CD4-positive, alpha-beta T cell treated with Interleukin-17A for 1 hour (primary cell): ENCODE measurements around the gene GPHN.

Experiments used
- DNase-seq: peaks from one replicate; pipeline ENCODE4 v3.0.0-alpha.2; 2020

The GPHN gene

DNA sequence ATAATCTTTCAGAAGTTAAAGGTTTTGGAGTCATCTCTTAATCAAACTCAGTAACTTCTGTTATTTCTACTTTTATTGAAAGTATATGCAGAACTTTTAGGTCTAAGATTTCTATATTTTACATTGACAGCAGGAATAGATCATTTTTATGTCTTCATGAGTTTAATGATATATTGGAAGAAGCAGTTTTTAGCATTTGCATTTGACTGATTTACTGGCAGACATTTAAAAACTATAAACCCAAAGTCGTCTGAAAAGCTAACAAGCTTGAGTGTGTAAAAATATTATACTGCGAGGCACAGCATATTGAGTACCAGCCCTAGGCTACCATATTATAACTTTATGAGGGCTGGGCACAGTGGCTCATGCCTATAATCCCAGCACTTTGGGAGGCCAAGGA, 467.3 kb downstream of the GPHN start:
- no peak for DNase-seq

DNA sequence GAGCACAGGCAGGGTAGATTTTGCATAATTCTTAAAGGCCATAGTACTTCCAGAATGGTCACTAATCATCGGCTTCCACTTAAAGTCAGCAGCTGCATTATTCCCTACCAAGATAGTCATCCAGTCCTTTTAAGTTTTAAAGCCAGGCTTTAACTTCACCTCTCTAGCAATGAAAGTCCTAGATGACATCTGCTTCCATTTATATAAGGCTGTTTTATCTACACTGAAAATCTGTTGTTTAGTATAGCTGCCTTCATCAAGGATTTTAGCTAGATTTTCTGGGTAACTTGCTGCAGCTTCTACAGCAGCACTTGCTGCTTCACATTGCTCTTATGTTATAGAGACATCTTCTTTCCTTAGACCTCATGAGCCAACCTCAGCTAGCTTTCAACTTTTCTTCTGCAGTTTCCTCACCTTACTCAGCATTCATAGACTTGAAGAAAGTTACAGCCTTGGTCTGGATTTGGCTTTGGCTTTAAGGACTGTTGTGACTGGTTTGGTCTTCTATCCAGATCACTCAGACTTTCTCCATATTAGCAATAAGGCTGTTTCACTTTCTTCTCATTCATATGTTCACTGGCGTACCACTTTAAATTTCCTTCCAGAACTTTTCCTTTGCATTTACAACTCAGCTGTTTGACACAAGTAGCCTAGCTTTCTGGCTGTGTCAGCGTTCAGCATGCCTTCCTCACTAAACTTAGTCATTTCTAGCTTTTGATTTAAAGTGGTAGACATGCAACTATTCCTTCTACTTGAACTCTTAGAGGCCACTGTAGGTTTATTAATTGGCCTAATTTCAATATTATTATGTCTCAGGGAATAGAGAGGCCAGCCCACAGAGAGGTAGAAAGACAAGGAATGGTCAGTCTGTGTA, 471.4 kb downstream of the GPHN start:
- no peak for DNase-seq

DNA sequence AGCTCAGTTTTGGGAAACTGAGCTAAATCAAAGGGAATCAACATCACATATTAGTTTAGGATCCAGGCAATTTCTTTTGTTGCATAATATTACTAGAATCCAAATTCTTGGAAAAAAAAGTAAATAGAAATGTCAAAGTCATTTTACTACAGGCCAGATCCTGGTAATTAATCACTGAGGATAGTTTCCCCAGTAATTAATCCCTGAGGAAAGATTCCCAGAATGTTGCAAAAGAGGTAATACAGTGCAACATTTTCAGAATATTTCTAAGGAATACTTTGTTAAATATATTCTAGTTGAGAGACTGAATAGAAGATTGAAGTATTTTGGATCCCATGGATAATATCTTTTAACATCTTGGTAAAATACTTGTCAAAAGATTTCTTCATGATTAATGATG, 474.3 kb downstream of the GPHN start:
- DNase-seq, result no peak

DNA sequence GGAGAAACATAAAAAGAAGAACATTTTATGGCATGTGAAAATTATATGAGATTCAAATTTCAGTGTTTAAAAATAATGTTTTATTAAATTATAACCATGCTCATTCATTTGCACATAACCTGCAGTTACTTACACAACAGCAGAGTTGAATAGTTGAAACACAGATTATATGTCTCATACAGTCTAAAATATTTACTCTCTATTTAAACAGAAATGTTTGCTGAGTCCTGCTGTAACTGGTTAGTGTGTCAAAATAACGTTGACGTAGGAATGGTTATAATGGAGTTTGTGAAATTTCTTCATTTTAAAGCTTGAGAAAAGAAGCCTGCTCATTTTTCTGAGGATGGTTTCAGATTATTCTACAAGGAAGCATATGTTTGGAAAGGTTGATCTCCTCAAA, 484.8 kb downstream of the GPHN start:
- no peak for DNase-seq

DNA sequence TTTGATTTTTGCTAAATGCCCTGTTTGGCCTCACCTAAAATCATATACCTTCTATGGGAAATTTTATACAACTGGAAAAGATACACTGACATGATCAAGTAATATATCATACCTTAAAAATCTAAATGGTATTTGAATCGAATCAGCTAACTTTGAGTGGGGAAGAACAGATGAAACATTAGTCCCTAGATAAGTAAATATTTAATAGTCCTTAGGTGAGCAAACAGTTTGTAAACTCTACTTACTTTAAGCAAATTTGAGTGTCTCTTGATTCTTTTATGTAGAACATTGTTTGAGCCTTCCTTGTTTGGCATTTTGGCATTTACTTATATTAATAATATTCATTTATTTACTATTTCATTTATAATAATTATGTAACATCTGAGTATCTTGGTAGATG, 485.6 kb downstream of the GPHN start:
- no peak for DNase-seq

DNA sequence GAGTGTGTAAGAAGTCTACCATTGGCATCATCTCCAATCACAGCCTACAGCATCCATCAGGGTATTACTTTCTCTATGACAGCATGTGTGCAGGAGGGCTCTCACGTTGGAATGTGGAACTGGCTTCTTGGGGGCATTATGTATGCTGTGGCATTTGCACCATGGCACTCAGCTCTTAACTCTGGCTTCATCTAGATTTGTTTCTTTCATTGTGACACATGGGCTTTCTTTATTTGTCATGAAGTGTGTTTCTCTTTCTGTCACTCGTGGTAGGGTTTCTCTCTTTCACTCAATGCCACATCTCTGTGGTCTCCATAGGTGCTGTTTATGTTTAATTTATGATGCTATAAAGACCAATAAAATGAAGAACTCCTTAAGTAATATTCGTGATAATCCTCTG, 490.1 kb downstream of the GPHN start:
- DNase-seq, result no peak

DNA sequence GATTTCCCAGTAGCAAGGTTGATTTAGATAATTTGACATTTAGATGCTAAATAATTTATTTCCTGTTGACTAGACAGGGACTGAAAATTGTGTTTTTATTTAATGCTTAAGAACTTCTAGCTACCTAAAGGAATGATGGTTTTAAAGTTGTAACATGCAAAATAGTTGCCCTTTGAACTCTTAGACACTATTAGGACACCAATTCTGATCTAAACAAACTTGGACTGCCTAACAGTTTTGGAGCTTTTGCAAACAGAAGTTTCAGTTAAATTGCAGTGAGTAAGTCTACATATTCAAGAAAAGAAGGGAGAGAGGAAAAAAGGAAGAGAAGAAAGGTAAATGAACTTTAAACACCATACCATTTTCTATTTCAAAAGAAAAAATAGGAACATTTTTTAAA, 492.0 kb downstream of the GPHN start:
- DNase-seq, result no peak

DNA sequence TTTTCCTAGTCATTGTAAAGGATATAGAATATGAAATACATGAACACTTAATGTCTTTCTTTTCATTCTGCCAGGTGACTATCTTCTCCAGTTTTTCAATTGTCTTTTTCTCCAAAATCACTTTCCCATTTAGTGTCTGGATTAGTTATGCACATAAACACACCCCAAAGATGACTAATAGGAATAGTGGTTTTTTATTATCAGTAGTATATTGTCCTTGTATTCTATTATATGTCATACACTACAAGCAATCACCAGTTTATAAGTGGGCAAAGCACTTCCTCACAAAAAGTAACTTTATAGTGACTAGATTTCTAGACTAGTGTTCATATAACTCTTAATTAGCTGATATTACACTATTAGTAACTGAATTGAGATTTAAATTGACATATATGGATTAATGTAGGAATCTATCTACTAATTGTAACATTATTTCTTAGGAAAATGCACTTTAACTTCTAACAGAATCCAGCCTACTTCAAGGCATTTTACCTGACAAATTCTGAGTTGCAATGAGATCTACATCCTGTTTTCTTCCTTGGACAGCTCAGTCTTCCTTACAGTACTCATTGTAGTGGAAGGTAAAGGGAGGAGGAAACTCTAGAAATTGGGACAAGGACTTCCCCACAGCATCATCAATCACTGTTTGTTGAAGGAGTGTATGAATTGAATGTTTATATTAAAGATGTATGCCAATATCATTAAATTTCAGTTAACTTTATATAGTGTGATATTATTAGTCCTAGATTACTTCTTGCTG, 495.2 kb downstream of the GPHN start:
- no peak for DNase-seq

DNA sequence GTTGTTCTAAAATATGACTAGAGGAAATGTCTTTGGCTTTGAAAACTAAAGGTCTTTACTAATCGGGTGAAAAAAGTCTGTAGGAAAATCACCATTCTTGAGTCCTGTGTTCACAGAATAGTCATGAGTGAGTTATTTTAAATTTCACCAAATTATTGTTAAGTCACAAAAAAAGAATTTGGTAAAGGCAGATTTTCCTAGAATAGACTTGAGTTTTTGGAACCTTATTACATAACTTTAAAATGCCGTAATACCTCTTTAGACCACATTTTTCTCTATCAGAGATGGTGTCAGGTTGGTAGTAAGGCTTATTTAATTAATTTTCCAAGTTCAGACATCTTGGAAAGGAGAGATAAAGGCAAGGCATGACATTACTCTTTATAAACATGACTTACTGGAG, 496.6 kb downstream of the GPHN start:
- DNase-seq, result no peak

DNA sequence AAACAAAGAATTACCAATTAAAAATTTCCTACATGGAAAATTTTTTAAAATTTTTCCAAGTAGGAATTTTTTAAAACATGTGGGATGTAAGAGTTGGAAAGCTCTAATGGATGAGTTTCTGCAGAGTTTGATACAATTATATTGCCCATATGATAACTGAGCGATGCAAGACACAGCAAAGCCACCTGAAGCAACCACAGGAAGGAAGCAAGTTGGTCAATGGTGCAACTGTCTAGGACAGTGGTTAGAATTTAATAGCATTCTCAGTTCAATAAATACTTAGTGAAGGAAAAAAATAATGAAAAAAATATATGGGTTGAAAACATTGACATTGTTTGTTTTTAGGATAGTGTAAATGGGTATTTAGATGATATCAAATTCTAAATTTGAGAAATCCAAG, 502.7 kb downstream of the GPHN start:
- DNase-seq, result no peak

DNA sequence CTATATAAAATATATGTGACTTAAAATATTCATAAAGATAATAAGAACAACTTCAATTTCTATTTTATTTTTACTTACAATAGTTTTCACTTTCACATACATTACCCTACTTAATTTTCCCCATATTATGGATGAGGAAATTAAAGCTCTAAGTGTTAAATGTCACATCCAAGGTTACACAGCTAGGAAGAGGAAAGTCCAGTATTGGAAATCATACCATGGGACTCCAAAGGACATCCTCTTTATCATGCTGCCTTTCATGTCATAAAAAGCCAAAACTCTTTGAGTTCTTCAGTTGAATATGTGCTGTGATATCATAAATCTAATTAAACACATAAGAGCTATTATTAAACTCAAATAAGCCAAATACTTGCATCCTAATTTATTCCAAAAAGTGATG, 508.9 kb downstream of the GPHN start:
- no peak for DNase-seq

DNA sequence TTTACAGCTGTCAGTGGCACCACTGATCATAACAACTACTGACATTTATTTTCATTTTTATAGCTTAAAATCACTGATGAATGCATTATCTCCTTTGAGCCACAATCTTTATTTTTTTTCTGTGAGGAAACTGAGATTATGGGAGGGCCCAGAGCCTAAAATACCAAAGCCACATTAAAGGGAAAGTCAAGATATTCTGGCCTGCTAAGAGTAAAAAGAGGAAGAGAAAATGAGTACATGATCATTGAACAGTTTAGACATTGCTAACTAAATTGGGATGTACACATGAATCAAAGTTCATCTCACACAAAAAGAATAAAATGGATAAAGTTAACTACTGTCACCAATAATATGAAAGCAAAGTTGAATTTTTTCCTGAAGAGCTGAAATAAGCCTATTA, 510.8 kb downstream of the GPHN start:
- no peak for DNase-seq

DNA sequence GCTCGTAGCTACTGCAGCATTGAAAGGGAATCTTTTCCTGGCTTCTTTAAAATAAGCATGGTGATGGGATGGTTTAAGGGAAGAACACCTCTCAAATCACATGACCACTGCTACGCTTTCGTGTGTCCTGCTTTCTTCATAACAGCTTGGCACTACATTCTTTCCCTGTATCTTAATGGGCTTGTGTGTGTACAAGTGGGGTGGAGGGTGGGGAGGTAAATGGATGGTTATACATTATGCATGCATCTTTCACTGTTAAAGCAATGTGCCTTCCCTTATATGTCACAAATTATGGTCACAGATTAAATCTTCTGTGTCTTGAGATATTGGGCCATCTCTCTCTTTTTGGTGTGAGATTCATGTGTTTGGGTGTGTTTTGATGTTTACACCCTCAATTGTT, 511.8 kb downstream of the GPHN start:
- DNase-seq, result no peak

DNA sequence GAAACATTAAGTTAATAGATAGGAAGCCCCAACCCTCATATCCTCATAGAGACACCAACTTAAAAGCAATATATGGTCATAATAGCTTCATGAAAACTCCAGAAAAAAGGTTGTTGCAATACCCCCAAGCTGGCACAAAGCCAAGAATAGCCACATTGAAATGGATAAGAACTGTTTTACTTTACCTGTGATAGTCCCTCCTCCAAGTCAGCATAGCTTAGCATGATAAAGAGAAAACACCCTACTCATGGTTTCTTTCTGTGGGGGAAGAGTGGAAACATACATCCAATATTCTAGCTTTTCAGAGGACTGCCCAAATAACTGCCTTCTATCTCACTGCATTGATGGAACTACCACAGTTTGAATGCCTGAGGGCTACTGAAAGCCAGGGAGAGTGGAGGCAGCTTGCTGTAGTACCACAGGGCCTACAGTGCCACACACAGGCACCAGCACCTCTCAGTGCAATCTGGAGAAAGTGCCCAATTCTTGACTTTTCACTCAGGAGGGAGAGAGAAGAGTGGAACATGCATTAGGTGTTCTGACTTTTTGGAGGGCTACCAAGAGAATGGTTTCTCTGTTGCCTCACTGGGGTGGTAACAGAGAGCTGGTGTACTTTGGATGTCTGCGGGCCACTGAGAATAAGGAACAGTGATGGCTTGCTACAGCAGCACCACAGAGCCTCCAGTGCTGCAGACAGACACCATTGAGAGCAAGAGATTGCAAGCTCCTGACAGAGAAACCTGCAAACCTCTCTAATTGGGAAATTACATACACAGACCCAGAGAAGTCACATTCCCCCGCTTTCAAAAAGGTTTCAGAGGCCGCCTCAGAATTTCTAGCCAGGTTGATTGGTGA, 524.2 kb downstream of the GPHN start:
- no peak for DNase-seq

DNA sequence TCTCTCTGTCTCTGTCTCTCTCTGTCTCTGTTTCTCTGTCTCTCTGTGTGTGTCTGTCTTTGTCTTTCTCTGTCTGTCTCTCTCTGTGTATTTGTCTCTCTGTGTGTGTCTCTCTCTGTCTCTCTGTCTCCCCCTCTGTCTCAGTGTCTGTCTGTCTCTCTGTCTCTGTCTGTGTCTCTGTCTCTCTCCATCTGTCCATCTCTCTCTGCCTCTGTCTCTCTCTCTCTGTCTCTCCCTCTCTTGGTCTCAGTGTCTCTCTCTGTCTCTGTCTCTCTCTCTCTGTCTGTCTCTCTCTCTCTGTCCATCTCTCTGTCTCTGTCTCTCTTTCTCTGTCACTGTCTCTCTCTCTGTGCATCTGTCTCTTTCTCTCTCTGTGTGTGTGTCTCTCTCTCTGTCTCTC, 537.5 kb downstream of the GPHN start:
- DNase-seq, result no peak

DNA sequence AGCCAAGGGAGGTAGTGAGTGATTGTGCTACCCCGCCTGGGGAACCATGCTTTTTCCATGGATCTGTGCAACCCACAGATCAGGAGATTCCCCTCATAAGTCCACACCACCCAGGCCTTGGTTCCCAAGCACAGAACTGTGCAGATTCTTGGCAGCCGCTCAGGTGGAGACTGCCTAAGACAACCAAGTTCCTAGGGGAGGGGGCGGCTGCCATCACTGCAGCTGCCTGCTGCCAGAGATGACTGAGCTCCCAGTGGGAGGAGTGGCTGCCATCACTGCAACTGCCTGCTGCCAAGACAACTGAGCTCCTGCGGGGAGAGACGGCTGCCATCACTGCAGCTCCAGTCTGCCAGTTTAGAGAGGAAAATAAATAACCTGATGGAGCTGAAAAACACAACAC, 542.9 kb downstream of the GPHN start:
- no peak for DNase-seq

DNA sequence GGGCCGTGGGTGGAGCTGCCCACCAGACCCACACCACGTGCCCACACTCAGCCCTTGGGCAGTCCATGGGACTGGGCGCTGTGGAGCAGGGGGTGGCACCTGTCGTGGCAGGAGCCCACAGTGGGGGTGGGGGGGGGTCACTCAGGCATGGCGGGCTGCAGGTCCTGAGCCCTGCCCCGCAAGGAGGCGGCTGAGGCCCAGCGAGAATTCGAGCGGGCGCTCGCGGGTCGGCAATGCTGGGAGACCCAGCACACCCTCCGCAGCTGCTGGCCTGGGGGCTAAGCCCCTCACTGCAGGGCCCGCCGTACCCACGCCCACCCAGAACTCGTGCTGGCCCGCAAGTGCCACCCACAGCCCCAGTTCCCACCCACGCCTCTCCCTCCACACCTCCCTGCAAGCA, 548.7 kb downstream of the GPHN start:
- no peak for DNase-seq

DNA sequence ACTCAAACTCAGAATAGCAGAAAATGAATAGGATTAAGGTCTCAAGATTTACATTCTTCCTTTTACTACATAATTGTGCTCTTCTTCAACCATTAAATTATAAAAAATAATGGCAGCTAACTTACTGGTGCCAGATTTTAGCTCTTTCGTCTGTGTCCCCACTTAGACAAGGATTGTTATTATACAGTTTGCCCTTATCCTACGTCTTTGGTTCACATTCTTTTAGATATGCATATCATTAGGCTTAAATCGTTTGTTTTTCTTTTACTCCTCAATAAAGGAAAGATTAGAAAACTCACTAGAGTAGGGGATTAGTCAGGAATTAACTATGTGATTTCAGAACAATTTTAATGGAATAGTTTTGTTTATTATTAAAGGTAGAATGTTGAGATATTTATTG, 551.6 kb downstream of the GPHN start:
- DNase-seq, result no peak

DNA sequence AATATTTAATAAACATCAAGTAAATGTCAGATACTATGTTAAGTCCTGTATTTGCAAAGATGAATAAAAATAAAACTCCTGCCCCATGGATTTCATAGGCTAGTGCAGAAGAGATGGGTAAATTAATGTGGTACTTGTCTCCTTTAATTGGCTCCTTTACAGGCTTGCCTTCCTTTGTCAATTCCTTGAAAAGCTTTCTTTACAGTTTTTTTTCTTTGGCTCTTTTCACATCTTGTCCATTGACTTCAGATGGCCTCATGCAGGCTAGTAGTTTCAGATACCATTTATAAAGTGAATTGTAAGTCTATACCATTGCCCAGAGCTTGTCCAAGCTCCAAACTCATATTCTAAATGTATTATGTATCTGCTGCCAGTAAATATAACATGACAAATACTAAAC, 552.6 kb downstream of the GPHN start:
- DNase-seq, result no peak

DNA sequence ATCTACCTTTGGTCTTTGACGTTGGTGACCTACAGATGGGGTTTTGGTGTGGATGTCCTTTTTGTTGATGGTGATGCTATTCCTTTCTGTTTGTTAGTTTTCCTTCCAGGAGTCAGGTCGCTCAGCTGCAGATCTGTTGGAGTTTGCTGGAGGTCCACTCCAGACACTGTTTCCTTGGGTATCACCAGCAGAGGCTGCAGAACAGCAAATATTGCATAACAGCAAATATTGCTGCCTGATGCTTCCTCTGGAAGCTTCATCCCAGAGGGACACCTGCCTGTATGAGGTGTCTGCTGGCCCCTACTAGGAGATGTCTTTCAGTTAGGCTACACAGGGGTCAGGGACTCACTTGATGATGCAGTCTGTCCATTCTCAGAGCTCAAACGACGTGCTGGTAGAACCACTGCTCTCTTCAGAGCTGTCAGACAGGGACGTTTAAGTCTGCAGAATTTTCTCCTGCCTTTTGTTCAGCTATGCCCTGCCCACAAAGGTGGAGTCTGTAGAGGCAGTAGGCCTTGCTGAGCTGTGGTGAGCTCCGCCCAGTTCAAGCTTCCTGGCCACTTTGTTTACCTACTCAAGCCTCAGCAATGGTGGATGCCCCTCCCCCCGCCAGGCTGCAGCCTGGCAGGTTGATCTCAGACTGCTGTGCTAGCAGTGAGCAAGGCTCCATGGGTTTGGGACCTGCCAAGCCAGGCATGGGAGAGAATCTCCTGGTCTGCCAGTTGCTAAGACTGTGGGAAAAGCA, 559.3 kb downstream of the GPHN start:
- DNase-seq, result peak; percentile 34

DNA sequence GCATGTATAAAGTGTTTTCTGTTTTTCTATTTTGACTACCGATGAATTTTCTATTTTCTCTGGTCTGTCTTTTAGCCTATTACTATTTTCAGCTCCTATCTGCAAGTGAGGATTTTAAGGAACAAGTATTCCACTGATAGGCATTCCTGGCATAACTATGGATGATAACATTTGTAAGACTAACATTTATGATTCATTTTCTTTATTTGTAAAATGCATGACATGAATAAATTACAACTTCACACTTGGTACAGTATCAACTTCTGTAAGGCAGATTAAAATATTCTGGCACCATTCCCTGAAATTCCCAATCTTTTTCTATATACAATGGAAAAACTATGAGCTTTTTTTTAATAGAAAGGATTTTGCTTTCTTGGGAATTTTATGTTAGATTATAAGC, 560.3 kb downstream of the GPHN start:
- DNase-seq, result no peak

DNA sequence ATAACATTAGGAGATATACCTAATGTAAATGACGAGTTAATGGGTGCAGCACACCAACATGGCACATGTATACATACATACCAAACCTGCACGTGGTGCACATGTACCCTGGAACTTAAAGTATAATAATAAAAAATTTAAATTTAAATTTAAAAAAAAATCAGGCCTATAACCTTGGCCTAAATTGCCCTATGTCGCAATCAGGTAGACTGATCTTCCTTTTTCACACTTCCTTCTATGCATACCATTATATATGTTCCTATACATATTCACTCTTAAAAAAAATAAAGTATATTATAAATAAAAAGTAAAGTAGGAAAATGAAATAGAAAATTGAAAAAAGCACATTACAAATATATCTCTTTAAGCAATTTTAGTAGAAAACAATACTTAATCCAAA, 563.6 kb downstream of the GPHN start:
- no peak for DNase-seq

DNA sequence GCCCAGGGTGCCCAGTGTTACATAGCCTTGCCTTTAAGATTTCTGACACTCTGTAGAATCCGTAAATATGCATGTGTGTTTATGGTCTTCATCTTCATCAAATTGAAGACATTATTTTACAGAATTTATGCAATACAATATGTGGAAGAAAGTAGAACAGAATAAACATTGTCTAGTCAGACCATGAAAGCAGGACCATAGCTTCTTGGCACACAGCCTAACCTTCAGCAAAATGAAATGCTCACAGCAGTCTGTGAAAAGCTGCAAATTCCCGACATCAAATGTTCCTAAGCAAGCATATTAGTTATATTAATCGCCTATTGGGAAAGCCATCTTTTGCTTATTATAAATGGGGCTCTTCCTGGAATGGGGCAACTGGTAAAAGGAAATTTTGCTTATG, 570.0 kb downstream of the GPHN start:
- no peak for DNase-seq
